GM19467 (cell line): ENCODE data around the gene PLA2G4B.

Source experiments
- ATAC-seq: cut with Tn5 transposase; IDR thresholded peaks from one replicate; pipeline ENCODE4 v1.9.1; 2021; ENCODE audit warnings: mild to moderate bottlenecking, moderate library complexity; ENCODE audit not compliant: unreplicated experiment

PLA2G4B gene

DNA sequence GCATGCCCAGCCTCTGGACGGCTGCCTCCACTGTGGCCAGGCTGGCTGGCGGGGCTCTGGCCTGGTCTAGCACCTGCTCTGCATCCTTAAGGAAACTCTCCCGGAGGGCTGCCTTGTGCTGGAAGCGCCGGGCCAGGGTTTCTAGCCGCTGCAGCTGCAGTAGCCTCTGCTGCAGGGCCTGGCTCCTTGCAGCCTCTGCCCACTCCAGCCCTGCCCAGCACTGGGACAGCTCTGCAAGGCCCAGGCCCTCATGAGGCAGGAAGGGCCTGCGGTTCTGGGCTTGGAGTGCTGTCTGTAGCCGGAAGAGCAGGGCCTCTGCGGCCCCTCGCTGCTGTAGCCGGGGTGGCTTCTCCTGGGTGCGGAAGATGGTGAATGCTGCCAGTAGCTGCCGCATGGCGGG is 47.2 kb downstream of the PLA2G4B start:
- no peak for ATAC-seq

DNA sequence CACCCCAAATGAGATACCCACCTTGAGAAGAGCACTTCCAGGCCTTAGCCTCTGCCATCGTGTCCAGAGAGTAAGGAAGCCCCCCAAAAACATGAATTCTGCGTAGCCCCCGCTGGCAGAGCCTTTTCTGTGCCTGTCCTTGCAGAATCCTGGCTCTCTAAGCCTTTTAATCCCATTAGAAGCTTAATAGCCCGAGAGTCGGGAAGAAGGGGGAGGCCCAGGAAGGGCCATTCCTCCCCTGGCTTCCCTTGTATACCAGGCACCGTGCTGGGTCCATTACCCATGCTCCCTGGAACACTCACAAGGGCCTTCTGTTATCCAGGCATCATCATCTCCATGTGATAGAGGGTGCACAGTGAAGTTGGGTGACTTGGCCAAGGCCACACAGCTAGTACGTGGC is 48.1 kb downstream of the PLA2G4B start:
- ATAC-seq = no peak

DNA sequence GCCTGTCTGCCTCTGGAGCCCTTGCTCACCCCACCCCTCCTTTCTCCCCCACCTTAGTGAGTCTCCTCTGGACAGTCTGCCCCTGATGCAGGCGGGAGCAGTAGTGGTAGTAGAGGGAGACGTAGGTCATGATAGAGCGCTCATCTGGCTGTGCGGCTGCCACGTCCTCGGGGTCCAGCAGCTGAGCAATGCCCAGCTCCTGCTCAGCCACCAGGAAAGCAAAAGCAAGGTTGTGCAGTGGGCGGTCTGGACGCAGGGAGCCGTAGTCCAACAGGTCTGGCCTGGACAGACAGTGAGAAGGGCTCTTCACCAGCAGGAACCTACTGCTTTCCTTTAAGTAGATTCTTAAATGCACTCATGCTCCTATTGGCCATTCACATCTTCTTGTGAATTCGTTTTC is 48.5 kb downstream of the PLA2G4B start:
- ATAC-seq = no peak

DNA sequence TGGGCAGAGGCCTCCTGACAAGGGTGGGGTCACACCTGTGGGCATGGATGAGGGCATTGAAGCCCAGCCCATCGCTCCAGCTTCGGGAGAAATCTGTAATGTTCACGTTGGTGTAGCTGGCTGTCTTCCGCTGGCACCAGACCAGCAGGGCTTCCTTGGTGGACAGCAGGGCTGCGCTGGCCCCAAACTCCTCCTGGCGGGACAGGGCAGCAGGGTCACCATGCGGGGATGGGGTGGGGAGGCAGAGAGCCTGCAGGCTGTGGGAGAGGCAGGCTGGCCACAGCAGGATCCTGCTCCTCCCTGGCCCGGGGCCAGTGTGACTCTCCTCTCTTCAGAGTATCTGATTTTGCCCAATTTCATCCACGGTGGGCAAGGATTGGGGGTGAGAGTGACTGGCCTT is 49.2 kb downstream of the PLA2G4B start:
- no peak for ATAC-seq

DNA sequence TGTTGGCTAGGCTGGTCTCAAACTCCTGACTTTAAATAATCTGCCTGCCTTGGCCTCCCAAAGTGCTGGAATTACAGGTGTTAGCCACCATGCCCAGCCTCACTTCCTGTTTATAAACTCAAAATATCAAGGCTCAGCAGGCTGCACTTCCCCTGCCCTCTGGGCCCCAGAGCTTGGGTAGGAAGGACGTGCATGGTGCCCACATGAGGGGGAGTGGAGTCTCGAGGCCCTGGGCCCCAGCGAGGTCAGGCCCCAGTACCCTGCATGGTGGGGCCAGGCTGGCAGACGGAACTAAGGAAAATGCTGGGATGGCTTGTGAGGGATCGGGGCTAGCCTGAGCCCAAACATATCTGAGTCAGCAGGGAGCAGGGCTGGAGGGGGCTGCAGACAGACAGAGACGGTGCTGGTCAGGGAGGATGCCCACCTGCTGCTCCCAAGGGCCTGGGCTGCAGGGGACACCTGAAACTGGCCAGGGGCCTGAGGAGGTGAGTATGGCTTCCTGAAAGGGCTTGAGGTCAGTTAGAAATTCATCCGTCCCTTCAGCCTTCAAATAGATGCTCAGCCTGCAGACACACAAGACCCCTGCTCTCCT is 50.1 kb downstream of the PLA2G4B start:
- ATAC-seq = no peak

DNA sequence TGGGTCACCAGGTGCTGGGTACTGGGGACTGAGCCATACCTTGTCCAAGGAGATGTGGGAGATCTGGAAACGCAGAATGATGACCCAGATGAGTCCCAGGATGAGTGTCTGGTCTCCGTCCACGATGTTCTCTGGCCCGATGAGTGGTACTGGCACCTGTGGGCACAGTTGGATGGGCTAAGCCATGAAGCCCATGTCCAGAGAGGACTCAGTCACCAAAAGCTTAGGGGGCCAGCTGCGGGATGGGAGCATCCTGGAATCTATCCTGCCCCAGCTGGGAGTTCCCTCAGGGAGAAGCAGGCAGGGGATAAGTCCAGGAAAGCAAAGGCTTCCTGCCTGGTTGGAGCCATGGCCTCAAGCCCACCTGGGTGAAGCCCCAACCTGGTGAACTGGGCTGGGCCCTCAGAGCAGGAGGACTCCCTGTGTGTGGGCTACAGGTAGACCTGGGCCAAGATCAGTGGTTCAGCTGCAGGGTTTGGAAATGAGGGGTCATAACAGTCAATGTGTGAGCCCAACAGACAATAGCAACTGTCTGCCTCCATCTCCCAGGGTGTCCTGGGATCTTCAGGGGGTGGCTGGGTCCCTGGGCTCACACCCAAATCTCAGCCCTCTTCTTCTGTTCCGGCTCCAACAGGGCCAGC is 51.5 kb downstream of the PLA2G4B start:
- ATAC-seq = no peak

DNA sequence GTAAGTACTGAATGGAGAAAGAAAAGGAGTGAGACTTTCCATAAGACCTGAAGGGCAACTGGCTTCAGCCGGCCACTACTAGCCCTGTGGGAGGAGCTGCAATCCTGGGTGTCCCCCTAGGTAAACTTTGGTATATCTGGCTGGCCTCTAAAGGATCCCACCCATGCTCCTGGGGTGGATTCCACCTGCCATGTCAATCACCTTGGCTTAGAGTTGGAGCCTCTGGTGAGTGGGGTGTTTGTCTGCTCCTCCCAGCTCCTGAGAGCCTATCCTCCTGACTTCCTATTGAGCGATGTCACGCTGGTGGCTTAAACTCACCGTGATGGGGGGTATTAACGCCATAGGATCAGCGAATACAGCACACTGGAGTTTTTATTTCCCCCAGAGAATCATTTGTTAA is 52.6 kb downstream of the PLA2G4B start:
- no peak for ATAC-seq

DNA sequence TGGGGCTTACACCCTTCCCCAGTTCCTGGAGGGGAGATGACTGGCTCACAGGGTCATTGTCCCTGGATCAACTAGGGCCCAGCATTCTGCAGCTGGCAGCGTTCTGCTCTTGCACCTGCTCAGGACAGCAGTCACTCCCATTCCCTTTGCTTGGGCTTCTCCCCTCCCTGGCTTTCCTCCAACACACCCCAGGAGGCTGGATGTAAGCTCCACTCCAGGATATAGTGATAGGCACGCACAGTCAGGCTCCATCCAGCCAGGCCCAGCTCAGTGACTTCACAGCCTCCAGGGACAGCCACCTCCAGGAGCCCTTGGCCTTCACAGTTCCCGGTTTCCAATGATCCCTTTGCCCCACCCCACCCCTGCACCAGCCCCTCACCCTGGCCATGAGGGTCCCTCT is 53.3 kb downstream of the PLA2G4B start:
- no peak for ATAC-seq

DNA sequence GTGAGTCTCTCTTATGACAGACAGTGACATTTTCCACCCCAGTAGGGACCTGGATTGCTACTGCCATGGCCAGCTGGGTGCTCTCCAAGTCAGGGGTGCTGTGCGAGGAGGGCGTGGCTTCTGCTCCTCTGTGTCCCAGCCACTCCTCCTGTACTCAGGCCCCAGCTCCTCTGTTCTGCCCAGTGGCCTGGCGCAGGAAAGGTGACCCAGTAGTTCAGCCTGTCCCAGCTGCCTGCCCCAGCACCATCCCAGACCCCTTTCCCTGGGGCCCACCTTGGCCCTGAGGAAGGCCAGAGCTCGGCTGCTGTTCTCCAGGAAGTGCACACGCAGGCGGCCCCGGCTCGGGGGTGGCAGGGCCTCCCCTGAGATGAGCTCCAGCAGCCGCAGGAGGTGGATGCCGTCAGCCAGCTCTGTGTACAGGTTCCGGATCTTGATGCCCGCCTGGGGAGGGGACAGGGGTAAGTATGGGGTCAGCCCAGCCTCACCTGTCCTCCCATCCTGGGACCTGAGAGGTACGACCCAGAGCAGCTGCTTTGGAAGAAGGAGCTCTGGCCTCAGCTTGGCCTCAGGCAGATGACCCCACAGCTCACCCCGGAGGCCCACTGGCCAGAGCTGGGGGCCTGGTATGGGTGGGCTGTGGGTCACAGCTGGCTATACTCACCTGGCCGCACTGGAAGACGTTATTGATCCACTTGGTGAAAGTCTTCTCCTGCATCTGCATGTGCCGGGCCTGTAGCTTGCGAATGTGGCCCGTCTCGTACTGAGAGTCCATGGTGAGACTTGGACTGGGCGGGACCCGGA is 54.2 kb downstream of the PLA2G4B start:
- no peak for ATAC-seq

DNA sequence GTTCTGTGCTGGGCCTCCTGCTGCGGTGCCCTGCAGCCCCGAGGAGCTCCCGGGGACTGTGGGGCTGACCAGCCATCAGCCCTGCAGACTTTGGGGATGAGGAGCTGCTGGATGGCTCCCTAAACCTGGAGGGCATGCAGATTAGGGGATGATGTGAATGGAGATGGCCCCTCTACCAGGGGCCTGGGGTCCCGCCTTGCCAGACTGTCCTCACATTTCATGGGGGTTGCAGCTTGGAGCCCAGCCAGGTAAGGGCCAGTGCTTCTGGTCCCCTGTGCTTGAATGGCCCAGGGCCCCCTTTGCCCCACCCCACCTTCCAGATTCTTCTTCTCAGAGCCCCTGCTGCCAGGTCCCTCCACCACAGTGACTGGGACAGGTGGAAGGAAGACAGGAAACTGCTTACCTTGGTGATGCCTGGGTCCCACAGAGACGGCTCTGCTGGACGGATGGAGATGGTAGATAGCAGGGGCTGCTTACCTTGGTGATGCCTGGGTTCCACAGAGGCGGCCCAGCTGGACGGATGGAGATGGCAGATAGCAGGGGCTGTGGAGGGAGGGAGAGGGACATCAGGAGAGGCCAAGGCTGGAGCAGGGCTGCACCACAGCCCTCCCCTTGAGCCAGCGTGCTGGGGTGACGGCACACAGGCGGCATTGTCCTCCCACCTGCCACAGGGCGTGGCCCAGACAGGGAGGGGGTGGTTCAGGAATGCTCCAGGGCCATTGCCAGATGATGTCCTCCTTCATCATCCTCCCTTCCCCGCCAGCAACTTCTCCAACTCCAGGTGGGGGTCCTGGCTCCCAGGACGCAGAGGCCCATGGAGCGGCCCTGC is 55.0 kb downstream of the PLA2G4B start, which contains the start of gene SPTBN5:
Gene SPTBN5 (minus strand): TSS at position 632 of the 829 bp plus-strand sequence. CDS start 556 bp downstream, at position 76.
- ATAC-seq = no peak

DNA sequence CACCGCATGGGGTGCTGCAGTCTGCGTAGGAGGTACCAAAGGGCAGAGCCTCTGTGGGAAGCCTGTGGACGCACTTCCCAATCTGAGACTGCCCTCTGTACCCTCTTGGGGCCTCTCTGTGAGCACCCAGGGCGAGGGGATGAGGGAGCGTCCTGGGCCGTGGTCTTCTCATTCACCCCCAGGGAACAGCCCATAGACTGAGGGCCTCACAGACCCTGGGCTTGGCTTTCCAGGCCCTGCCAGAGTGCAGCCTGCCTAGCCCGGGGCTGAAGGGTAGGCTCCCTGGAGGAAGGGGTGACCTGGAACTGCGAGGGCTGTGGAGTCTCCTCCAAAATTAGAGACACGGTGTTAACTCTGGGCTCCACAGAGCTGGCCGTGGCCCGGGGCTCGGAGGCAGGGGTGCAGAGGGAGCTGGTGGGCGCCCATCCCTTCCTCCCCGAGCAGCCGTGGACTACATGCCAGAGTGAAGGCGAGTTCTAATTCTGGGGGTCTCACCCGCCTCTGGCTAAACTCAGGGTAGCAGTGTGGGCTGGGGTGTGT is 55.7 kb downstream of the PLA2G4B start:
- ATAC-seq = no peak

DNA sequence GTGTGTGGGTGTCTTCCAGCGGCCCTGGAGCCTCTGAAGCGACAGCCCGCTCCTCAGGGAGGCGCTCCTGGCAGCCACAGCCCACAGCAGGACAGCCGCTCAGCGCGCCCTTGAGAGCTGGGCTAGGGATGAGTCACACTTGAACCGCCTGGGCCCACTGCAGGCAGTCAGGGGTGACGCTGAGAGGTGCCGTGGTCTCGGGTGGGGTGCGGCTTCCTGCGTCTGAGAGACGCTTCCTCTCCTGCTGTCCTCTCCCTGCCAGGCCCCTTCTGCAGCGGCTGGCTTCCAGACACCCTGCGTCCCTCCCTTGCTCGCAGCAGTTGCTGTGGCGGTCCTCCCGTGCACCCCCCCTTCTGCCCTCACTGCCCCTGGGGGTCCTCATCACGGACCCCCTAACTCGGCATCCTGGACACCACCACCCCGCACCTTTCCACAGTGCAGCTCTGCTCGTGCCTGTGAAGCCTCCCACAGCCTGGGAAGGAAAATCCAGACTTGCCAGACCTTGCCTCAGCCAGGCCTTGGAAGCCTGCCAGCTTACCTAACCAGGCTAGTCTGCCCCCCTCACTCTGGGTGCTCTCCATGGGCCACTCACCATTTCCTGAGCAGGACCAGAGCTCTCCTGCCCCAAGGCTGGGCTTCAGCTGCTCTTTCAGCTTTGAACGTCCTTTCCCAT is 56.3 kb downstream of the PLA2G4B start:
- peak; percentile 79 for ATAC-seq

DNA sequence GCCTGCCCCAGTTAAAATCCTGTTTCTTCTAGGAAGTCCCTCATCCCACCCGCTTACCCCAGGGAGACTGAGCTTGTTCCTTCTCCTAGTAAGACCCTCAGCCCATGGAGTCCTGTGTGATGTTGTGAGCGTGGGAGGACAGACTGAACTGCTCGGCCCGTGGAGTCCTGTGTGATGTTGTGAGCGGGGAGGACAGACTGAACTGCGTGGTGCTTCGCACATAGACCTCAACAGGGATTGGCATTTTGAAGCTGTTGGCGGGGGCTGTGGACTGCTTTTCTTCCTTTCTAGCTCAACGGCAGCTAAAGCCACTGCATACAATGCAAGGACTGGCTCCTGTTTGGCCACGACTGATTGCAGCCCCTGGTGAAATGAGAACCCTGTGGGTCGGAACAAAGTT is 56.8 kb downstream of the PLA2G4B start:
- ATAC-seq = no peak

DNA sequence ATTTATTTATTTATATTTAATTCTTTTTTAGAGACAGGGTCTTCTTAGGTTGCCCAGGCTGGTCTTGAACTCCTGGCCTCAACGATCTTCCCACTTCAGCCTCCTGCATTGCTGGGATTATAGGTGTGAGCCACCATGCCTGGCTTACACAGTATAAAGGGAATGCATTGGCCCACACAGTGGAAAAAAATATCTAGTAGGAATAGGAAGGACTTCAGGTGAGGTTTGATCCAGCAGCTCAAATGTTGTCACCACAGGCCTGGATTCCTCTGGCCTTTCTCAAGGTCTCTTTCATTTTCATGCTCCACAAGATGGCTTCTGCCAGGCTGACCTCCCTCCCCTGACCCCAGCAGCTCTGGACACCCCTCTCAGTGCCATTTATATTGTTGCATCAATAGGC is 57.3 kb downstream of the PLA2G4B start:
- no peak for ATAC-seq

DNA sequence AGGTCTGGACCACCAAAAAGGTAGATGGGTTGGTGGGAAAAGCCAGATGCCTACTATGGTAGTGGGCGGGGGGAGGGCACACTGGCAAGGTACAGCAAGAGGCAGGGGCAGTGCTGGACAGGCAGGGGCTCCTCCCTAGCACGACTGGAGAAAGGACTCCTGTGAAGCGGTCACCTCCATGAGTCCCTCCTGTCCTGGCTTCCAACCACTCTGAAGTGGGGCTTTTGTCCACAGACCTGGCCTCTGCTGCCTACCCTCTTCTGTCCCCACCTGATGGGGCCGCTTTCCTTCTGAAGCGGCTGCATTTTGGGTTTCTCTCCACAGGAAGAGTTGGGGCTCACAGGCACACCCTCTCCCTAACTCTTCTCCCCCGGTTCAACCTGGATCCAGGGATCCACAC is 57.9 kb downstream of the PLA2G4B start:
- ATAC-seq = no peak

DNA sequence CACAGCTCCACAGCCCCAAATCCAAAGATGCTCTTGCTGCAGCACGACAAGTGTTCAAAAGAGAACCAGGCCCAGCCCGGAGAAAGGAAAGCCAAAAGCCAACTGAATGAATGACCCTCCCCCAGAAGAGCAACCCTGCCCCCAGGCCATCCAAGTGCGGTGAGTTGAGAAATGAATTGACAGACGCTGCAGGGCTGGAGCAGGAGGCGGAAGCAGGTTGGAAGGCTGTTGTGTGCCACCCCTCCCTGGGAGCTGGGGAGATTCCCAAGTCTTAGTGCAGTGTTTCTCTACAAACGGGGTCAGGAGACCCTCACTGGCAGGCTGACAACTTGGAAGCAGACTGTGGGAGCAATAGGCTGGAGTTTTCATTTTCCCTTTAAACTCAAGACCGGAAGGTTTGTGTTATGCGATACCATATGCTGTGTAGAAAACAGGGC is 58.7 kb downstream of the PLA2G4B start:
- no peak for ATAC-seq
